ENCODE data around the gene NFKBIL1.
A peak's percentile ranks its signal among the peaks of the same experiment; 100 is the strongest.

Gene NFKBIL1

GRCh38 chr6:31567531-31568370, 20.3 kb downstream of the NFKBIL1 start:
- no peak for DNase-seq

DNA sequence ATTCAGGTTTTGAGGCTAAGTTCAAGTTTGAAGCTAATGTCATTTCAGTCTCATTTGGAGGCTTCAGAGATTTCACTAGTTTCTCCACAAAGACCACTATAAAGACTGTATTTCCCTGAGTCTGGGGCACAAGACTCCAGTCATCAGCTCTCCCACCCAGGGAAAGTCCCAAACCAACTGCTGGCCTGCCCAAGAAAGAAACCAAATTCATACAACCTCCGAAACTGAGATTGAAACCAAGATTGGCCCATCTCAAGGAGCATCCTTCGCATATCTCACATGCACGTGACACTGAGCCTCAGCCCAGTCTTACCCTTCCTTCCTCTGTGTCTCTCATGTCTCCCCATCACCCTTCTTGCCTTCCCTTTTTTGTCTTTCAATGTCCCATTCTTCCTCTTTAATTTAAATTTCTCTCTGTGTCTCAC, 21.1 kb downstream of the NFKBIL1 start:
- no peak for DNase-seq

DNA sequence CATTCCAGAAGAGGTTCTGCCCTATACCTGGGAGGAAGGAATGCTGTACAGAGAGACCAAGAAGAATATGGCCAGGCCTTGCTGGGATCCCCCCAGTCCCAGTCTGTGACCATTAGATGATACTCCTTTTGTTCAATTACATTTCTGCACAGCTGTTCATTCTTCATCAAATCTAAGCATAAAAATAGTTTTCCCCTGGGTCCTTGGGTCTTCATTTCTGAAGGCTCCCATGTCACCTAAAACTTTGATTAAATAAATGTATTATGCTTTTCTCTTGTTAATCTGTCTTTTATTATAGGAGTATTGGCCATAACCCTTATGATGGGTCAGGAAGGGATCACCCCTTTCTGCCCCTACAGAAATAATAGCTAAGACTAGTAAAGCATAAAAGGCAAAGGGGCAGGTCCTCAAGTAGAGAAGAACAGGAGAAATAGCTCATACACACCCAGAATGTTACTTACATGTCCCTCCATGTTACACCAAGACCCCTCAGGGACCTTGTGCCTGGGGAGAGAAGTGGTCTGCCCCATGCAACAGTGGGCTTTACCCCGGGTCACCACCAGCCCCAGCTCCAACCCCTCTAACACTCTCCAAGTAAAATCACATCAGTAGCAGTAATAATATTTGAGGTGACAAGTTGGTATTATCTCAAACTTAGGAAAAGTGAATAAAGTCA, 22.6 kb downstream of the NFKBIL1 start:
- no peak for DNase-seq

- no peak for DNase-seq
Observed at GRCh38 chr6:31572041-31572911, 24.9 kb downstream of the NFKBIL1 start, which contains the start of gene LTA. LTA (plus strand) TSS chr6:31572289; CDS start chr6:31572743, 454 bp downstream.

DNA sequence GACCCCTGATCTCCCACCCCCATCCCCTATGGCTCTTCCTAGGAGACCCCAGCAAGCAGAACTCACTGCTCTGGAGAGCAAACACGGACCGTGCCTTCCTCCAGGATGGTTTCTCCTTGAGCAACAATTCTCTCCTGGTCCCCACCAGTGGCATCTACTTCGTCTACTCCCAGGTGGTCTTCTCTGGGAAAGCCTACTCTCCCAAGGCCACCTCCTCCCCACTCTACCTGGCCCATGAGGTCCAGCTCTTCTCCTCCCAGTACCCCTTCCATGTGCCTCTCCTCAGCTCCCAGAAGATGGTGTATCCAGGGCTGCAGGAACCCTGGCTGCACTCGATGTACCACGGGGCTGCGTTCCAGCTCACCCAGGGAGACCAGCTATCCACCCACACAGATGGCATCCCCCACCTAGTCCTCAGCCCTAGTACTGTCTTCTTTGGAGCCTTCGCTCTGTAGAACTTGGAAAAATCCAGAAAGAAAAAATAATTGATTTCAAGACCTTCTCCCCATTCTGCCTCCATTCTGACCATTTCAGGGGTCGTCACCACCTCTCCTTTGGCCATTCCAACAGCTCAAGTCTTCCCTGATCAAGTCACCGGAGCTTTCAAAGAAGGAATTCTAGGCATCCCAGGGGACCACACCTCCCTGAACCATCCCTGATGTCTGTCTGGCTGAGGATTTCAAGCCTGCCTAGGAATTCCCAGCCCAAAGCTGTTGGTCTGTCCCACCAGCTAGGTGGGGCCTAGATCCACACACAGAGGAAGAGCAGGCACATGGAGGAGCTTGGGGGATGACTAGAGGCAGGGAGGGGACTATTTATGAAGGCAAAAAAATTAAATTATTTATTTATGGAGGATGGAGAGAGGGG, 26.1 kb downstream of the NFKBIL1 start:
- DNase-seq, result no peak

DNA sequence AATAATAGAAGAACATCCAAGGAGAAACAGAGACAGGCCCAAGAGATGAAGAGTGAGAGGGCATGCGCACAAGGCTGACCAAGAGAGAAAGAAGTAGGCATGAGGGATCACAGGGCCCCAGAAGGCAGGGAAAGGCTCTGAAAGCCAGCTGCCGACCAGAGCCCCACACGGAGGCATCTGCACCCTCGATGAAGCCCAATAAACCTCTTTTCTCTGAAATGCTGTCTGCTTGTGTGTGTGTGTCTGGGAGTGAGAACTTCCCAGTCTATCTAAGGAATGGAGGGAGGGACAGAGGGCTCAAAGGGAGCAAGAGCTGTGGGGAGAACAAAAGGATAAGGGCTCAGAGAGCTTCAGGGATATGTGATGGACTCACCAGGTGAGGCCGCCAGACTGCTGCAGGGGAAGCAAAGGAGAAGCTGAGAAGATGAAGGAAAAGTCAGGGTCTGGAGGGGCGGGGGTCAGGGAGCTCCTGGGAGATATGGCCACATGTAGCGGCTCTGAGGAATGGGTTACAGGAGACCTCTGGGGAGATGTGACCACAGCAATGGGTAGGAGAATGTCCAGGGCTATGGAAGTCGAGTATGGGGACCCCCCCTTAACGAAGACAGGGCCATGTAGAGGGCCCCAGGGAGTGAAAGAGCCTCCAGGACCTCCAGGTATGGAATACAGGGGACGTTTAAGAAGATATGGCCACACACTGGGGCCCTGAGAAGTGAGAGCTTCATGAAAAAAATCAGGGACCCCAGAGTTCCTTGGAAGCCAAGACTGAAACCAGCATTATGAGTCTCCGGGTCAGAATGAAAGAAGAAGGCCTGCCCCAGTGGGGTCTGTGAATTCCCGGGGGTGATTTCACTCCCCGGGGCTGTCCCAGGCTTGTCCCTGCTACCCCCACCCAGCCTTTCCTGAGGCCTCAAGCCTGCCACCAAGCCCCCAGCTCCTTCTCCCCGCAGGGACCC, 27.0 kb downstream of the NFKBIL1 start:
- DNase-seq, result no peak

GRCh38 chr6:31575335-31575901, 28.0 kb downstream of the NFKBIL1 start, which contains the start of gene TNF:
TNF (plus strand) TSS chr6:31575565; CDS start chr6:31575742, 177 bp downstream.
- no peak for DNase-seq

- no peak for DNase-seq
Observed at GRCh38 chr6:31575952-31576685, 28.7 kb downstream of the NFKBIL1 start.

- DNase-seq, result no peak
Observed at GRCh38 chr6:31576897-31577578, 29.6 kb downstream of the NFKBIL1 start.

- DNase-seq, result no peak
Observed at GRCh38 chr6:31577579-31577966, 30.2 kb downstream of the NFKBIL1 start.

GRCh38 chr6:31578184-31579118, 31.0 kb downstream of the NFKBIL1 start:
- DNase-seq, result peak; percentile 71

GRCh38 chr6:31579119-31579505, 31.7 kb downstream of the NFKBIL1 start:
- no peak for DNase-seq

- no peak for DNase-seq
Observed at GRCh38 chr6:31579546-31580437, 32.4 kb downstream of the NFKBIL1 start.

GRCh38 chr6:31580438-31580740, 33.0 kb downstream of the NFKBIL1 start:
- no peak for DNase-seq

DNA sequence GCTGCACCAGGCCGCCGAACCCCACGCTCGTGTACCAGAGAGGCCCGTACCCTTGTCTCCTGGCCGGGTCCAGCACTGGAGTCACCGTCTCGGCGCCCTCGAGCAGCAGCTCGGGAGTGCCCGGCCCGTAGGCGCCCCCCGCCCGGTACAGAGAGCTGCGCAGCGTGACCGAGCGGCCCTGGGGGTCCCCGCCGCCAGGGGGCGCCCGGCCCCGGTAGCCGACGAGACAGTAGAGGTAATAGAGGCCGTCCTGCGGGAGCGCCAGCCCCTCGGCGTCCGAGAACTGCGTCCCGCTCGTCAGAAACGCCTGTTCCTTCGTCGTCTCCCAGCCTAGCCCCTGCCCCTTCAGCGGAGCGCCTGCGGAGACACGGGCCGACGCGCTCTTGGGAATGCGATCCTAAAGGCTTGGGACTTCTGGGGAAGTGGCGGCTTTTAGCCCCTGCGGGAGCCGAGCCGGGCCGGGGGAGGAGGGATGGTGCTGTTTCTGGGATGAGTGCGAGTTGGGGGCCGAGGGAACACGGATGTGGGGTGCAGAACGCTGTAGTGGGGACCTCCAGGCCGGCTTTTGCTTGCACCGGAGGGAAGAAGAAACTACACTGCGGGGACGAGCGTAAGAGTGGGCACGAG, 33.5 kb downstream of the NFKBIL1 start:
- peak; percentile 47 for DNase-seq

GRCh38 chr6:31581434-31582229, 34.2 kb downstream of the NFKBIL1 start:
- DNase-seq, result no peak
